IMR-90 (cell line): ENCODE measurements around the gene CMTM6.

Experiments used
- BHLHE40 ChIP-seq: fragments of 150-350 bp; IDR thresholded peaks from 2 replicates; pipeline ENCODE4 v1.6.1; 2016; ENCODE audit warnings: mild to moderate bottlenecking, low read depth, low read length
- CEBPB ChIP-seq: IDR thresholded peaks from 2 replicates; pipeline ENCODE4 v1.6.1; 2012; ENCODE audit warnings: low read depth, low read length, improper control_type of control experiment
- CHD1 ChIP-seq: IDR thresholded peaks from 2 replicates; pipeline ENCODE4 v1.6.1; 2012; ENCODE audit warnings: low read depth, low read length, improper control_type of control experiment
- FOS ChIP-seq: fragments of 150-350 bp; IDR thresholded peaks from 2 replicates; pipeline ENCODE4 v1.6.1; 2016; ENCODE audit warnings: low read depth, low read length
- MAFK ChIP-seq: IDR thresholded peaks from 2 replicates; pipeline ENCODE4 v1.6.1; 2012; ENCODE audit warnings: low read depth, low read length, improper control_type of control experiment
- MAZ ChIP-seq: IDR thresholded peaks from 2 replicates; pipeline ENCODE4 v1.6.1; 2012; ENCODE audit warnings: low read depth, mild to moderate bottlenecking, low read length, improper control_type of control experiment, moderate library complexity, borderline replicate concordance
- MXI1 ChIP-seq: IDR thresholded peaks from 2 replicates; pipeline ENCODE4 v1.6.1; 2012; ENCODE audit warnings: low read depth, mild to moderate bottlenecking, low read length, moderate library complexity, borderline replicate concordance
- POLR2A ChIP-seq: IDR thresholded peaks from 2 replicates; pipeline ENCODE4 v1.6.1; 2012; ENCODE audit warnings: mild to moderate bottlenecking, low read depth, low read length
- RAD21 ChIP-seq: IDR thresholded peaks from 2 replicates; pipeline ENCODE4 v1.6.1; 2012; ENCODE audit warnings: low read length, improper control_type of control experiment
- RCOR1 ChIP-seq: IDR thresholded peaks from 2 replicates; pipeline ENCODE4 v1.6.1; 2012; ENCODE audit warnings: mild to moderate bottlenecking, low read length, improper control_type of control experiment; ENCODE audit not compliant: insufficient replicate concordance
- RFX5 ChIP-seq: IDR thresholded peaks from 2 replicates; pipeline ENCODE4 v1.8.0; 2012; ENCODE audit warnings: low read depth, mild to moderate bottlenecking, low read length, moderate library complexity
- SMC3 ChIP-seq: fragments of 150-350 bp; IDR thresholded peaks from 2 replicates; pipeline ENCODE4 v1.6.1; 2016; ENCODE audit warnings: low read depth, mild to moderate bottlenecking, antibody characterized with exemption, low read length, moderate library complexity
- TF ChIP-seq, protein P1 (sequence below): fragments of 150-350 bp; IDR thresholded peaks from 2 replicates; pipeline ENCODE4 v1.6.1; 2017; ENCODE audit warnings: mild to moderate bottlenecking, antibody characterized with exemption, low read length, low read depth
- TF ChIP-seq, protein P2 (sequence below): conservative IDR thresholded peaks from 2 replicates; pipeline ENCODE4 v1.5.1; 2012; ENCODE audit warnings: mild to moderate bottlenecking, low read depth, low read length, improper control_type of control experiment

DNA sequence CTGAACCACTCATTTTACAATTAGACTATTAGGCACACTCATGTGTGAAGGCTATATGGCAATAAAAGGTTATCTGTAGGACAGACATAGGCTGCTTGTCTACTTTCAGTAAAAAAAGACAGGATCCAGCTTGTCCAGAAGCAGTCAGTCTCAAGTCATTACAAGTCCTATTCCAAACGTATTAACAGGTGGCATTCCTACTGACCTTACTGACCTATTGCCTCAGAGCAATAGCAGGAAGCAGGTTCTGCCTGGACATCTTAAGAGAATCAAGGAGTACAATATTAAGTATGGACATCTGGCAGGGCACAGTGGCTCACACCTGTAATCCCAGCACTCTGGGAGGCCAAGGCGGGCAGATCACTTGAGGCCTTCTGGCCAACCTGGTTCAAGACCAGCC lies 7.0 kb downstream of the CMTM6 start:
- TF ChIP-seq, protein P1, sequence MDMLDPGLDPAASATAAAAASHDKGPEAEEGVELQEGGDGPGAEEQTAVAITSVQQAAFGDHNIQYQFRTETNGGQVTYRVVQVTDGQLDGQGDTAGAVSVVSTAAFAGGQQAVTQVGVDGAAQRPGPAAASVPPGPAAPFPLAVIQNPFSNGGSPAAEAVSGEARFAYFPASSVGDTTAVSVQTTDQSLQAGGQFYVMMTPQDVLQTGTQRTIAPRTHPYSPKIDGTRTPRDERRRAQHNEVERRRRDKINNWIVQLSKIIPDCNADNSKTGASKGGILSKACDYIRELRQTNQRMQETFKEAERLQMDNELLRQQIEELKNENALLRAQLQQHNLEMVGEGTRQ, result no peak
- TF ChIP-seq, protein P2, sequence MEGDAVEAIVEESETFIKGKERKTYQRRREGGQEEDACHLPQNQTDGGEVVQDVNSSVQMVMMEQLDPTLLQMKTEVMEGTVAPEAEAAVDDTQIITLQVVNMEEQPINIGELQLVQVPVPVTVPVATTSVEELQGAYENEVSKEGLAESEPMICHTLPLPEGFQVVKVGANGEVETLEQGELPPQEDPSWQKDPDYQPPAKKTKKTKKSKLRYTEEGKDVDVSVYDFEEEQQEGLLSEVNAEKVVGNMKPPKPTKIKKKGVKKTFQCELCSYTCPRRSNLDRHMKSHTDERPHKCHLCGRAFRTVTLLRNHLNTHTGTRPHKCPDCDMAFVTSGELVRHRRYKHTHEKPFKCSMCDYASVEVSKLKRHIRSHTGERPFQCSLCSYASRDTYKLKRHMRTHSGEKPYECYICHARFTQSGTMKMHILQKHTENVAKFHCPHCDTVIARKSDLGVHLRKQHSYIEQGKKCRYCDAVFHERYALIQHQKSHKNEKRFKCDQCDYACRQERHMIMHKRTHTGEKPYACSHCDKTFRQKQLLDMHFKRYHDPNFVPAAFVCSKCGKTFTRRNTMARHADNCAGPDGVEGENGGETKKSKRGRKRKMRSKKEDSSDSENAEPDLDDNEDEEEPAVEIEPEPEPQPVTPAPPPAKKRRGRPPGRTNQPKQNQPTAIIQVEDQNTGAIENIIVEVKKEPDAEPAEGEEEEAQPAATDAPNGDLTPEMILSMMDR, result no peak
- TF ChIP-seq RFX5, result no peak
- no peak for TF ChIP-seq POLR2A
- TF ChIP-seq RAD21, result no peak
- TF ChIP-seq SMC3, result no peak
- TF ChIP-seq MAFK, result no peak
- TF ChIP-seq CEBPB, result no peak
- TF ChIP-seq BHLHE40, result no peak
- no peak for TF ChIP-seq RCOR1
- TF ChIP-seq MXI1, result no peak
- TF ChIP-seq MAZ, result no peak
- TF ChIP-seq CHD1, result no peak
- TF ChIP-seq FOS, result no peak
